GM12878 (cell line): ENCODE measurements around the gene MAGI1. TPM values are rescaled to one million over a fixed set of nuclear protein-coding genes. Genes with fewer than 3 reads are reported as not detected.

Experiments used
- ATAC-seq: fragments of 200-7000 bp; cut with Tn5 transposase; 3 replicates; pipeline ENCODE4 v1.9.1; 2020; ENCODE audit warnings: mild to moderate bottlenecking, moderate library complexity
- BruUV-seq: library from RNA; stranded (reverse); fragments of 400-500 nt; replicated peaks from 2 replicates; lab custom pipeline; 2021; lab: Mats Ljungman, UMichigan
- CTCF ChIA-PET: fragments of 300-600 bp; sonication (Branson Sonifier 250); formaldehyde crosslinking; extraction: SDS; loops from one replicate; lab custom pipeline; 2021; ENCODE audit warnings: inconsistent platforms; lab: Yijun Ruan, JAX
- POLR2A ChIA-PET: fragments of 350-600 bp; formaldehyde crosslinking; extraction: SDS; loops from one replicate; lab custom pipeline; 2021; ENCODE audit warnings: inconsistent platforms; lab: Charles Lee
- RAD21 ChIA-PET: fragments of 300-600 bp; sonication (Branson Sonifier 250); formaldehyde crosslinking; loops from one replicate; lab custom pipeline; 2023; ENCODE audit warnings: antibody characterized with exemption; ENCODE audit not compliant: unreplicated experiment; lab: Charles Lee
- SMC1A ChIA-PET: fragments of 300-600 bp; sonication (Branson Sonifier 250); formaldehyde crosslinking; loops from one replicate; lab custom pipeline; 2023; ENCODE audit not compliant: unreplicated experiment, uncharacterized antibody; lab: Charles Lee
- DNase-seq: peaks from one replicate; pipeline ENCODE4 v3.0.0-alpha.2; 2011; ENCODE audit warnings: low read depth, low spot score
- FAIRE-seq: peaks from 3 replicates; lab custom pipeline; 2011; peaks lifted over from hg19 to GRCh38; lab: Jason Lieb, UNC
- H2AFZ ChIP-seq: 2 replicates; pipeline ENCODE4 v1.6.0; 2011; ENCODE audit warnings: low read depth, low read length, control low read depth; ENCODE audit not compliant: control insufficient read depth
- H3K27ac ChIP-seq: 2 replicates; pipeline ENCODE4 v1.5.1; 2011; ENCODE audit warnings: control low read depth; ENCODE audit not compliant: control insufficient read depth, insufficient read depth
- H3K27me3 ChIP-seq, 2 experiments: replicated peaks in 1 of 2; 2 replicates each; pipeline versions ENCODE4 v1.6.0 to v1.6.1; 2011; ENCODE audit warnings: low read length in 1 of 2; ENCODE audit not compliant: control insufficient read depth in 2 of 2, insufficient read depth in 2 of 2
- H3K36me3 ChIP-seq, 2 experiments: 2 replicates each; pipeline ENCODE4 v1.5.1; 2011; ENCODE audit warnings: low read length in 1 of 2; ENCODE audit not compliant: control insufficient read depth in 2 of 2, insufficient read depth in 2 of 2
- H3K4me1 ChIP-seq: 2 replicates; pipeline ENCODE4 v1.6.1; 2011; ENCODE audit warnings: mild to moderate bottlenecking, low read length, moderate library complexity, mixed read lengths; ENCODE audit not compliant: control insufficient read depth, insufficient read depth
- H3K4me2 ChIP-seq: 2 replicates; pipeline ENCODE4 v1.6.0; 2011; ENCODE audit warnings: control low read depth; ENCODE audit not compliant: control insufficient read depth, insufficient read depth
- H3K4me3 ChIP-seq: fragments of 200-600 bp; sonication (generic); 2 replicates; pipeline ENCODE4 v1.5.1; 2016
- H3K79me2 ChIP-seq: 2 replicates; pipeline ENCODE4 v1.6.0; 2011; ENCODE audit warnings: low read length; ENCODE audit not compliant: control insufficient read depth, insufficient read depth
- H3K9ac ChIP-seq: 2 replicates; pipeline ENCODE4 v1.8.0; 2011; ENCODE audit warnings: low read length, control low read depth, mixed read lengths; ENCODE audit not compliant: control insufficient read depth, insufficient read depth
- H3K9me3 ChIP-seq: replicated peaks from 3 replicates; pipeline ENCODE4 v1.5.1; 2011; ENCODE audit warnings: mild to moderate bottlenecking, low read length; ENCODE audit not compliant: control insufficient read depth, insufficient read depth
- H4K20me1 ChIP-seq: 2 replicates; pipeline ENCODE4 v1.6.0; 2011; ENCODE audit not compliant: control insufficient read depth, insufficient read depth
- BMI1 ChIP-seq: fragments of 450-650 bp; IDR thresholded peaks from 2 replicates; pipeline ENCODE4 v1.6.1; 2016; ENCODE audit warnings: mild to moderate bottlenecking, moderate library complexity, borderline replicate concordance
- CREB1 ChIP-seq: IDR thresholded peaks from 2 replicates; pipeline ENCODE4 v1.6.1; 2012; ENCODE audit warnings: low read depth, mild to moderate bottlenecking, inconsistent platforms
- EED ChIP-seq: sonication (generic); IDR thresholded peaks from 2 replicates; pipeline ENCODE4 v1.6.1; 2016; ENCODE audit warnings: antibody characterized with exemption, low read depth
- HSF1 ChIP-seq: fragments of 150-350 bp; IDR thresholded peaks from 2 replicates; pipeline ENCODE4 v1.6.1; 2014; ENCODE audit warnings: mild to moderate bottlenecking, low read depth, low read length
- NR2C1 ChIP-seq: fragments of 450-650 bp; IDR thresholded peaks from 2 replicates; pipeline ENCODE4 v1.6.1; 2017; ENCODE audit warnings: antibody characterized with exemption, mild to moderate bottlenecking, moderate library complexity
- PKNOX1 ChIP-seq: fragments of 450-650 bp; IDR thresholded peaks from 2 replicates; pipeline ENCODE4 v1.6.1; 2016; ENCODE audit warnings: mild to moderate bottlenecking
- RELA ChIP-seq: fragments of 450-650 bp; IDR thresholded peaks from 2 replicates; pipeline ENCODE4 v1.8.0; 2014; ENCODE audit warnings: borderline replicate concordance; ENCODE audit not compliant: partially characterized antibody
- SMAD1 ChIP-seq: fragments of 450-650 bp; IDR thresholded peaks from 2 replicates; pipeline ENCODE4 v1.6.1; 2018; ENCODE audit warnings: mild to moderate bottlenecking, low read depth; ENCODE audit not compliant: partially characterized antibody
- SREBF2 ChIP-seq: IDR thresholded peaks from 2 replicates; pipeline ENCODE4 v1.6.1; 2012; ENCODE audit warnings: mild to moderate bottlenecking, low read length
- STAT3 ChIP-seq: IDR thresholded peaks from 2 replicates; pipeline ENCODE4 v1.6.1; 2011; ENCODE audit warnings: low read depth, low read length, improper control_type of control experiment
- ZZZ3 ChIP-seq: IDR thresholded peaks from 2 replicates; pipeline ENCODE4 v1.6.1; 2011; ENCODE audit warnings: low read depth; ENCODE audit not compliant: control insufficient read depth, insufficient read length
- WGBS: methylation state at CpG from one replicate; pipeline ENCODE4 v1.1.6; 2016; ENCODE audit warnings: low lambda C conversion rate; ENCODE audit not compliant: insufficient replicate concordance, insufficient coverage; ENCODE audit errors: missing lambda C conversion rate; 5-methylcytosine and 5-hydroxymethylcytosine counted together
- in situ Hi-C: fragments of 300-500 bp; cut with MboI; formaldehyde crosslinking; loops from 9 replicates; pipeline ENCODE4 v1.14.3; 2018; ENCODE audit warnings: mixed read lengths
- intact Hi-C: fragments of 100-400 bp; cut with micrococcal nuclease; formaldehyde crosslinking; loops from one replicate; pipeline ENCODE4 v1.14.2; 2022; ENCODE audit not compliant: unreplicated experiment
- polyA plus RNA-seq, 11 experiments: library from polyadenylated mRNA; depleted of rRNA in 4 of 11; unstranded in 6 of 11; stranded (reverse) in 5 of 11; fragments of >200 nt; fragmentation: Nextera tagmentation in 4 of 11; fragmentation: Illumina TruSeq in 1 of 11; extraction: Ambion mirVana in 4 of 11; extraction: Trizol in 1 of 11; gene quantifications; 1 replicate in 1 of 11; 2 replicates in 10 of 11; pipeline versions ENCODE4 v1.2.1 to v1.2.3, GENCODE V29; 2011 to 2016; ENCODE audit warnings: inconsistent platforms in 2 of 11, missing spikeins in 2 of 11, low read depth in 1 of 11
- total RNA-seq, 4 experiments: library from RNA; depleted of rRNA in 3 of 4; stranded (reverse); fragments of >200 nt in 3 of 4; fragmentation: Illumina TruSeq in 1 of 4; extraction: Trizol in 1 of 4; gene quantifications; 2 replicates each; pipeline versions ENCODE4 v1.2.1 to v1.2.3, GENCODE V29; 2013 to 2021
- TF ChIP-seq, protein P1 (sequence below): fragments of 450-650 bp; IDR thresholded peaks from 2 replicates; pipeline ENCODE4 v1.6.1; 2016; ENCODE audit warnings: mild to moderate bottlenecking, moderate library complexity, borderline replicate concordance
- TF ChIP-seq, protein P2 (sequence below): IDR thresholded peaks from 2 replicates; pipeline ENCODE4 v1.6.1; 2012; ENCODE audit warnings: low read depth, low read length, improper control_type of control experiment

MAGI1 gene
- total and polyA plus RNA-seq, 10 of the 15 experiments (the other 5 are each of a cell fraction or from before 2014, with no cell fraction given) = 0.02 to 3.3 (median 0.29) TPM; not detected in 1

- TF ChIP-seq CREB1 (no peak), ZZZ3 (no peak)
Observed at GRCh38 chr3:65352951-65353350, 685.8 kb downstream of the MAGI1 start (continued).

- no TSS peak for BruUV-seq
- in situ Hi-C loops = no loop called here
- ChIA-PET SMC1A (no interaction called here), CTCF (no interaction called here), RAD21 (no interaction called here), POLR2A (no interaction called here)
- Histone ChIP-seq H3K27me3 (no peaks in the 10 kb centered on the region; a peak in 1 of 4 replicates), H3K9ac (no peak overlapping the region), H3K27ac (no peak overlapping the region), H4K20me1 (no peaks in the 10 kb centered on the region), H2AFZ (no peak overlapping the region), H3K9me3 (no peaks in the 10 kb centered on the region), H3K36me3 (no peaks in the 10 kb centered on the region), H3K4me3 (no peak overlapping the region), H3K4me2 (no peak overlapping the region), H3K79me2 (no peaks in the 10 kb centered on the region), H3K4me1 (no peaks in the 10 kb centered on the region)
- intact Hi-C loops = no loop called here
- FAIRE-seq = no peak
- no peak for ATAC-seq
- no peak for DNase-seq
- WGBS = 4% methylated on average over 4 of the region's 4 CpGs
- TF ChIP-seq HSF1 (no peak), BMI1 (no peak), NR2C1 (no peak), STAT3 (no peak), SREBF2 (no peak), EED (no peak), PKNOX1 (no peak), SMAD1 (no peak), RELA (no peak)
- TF ChIP-seq, protein P1, sequence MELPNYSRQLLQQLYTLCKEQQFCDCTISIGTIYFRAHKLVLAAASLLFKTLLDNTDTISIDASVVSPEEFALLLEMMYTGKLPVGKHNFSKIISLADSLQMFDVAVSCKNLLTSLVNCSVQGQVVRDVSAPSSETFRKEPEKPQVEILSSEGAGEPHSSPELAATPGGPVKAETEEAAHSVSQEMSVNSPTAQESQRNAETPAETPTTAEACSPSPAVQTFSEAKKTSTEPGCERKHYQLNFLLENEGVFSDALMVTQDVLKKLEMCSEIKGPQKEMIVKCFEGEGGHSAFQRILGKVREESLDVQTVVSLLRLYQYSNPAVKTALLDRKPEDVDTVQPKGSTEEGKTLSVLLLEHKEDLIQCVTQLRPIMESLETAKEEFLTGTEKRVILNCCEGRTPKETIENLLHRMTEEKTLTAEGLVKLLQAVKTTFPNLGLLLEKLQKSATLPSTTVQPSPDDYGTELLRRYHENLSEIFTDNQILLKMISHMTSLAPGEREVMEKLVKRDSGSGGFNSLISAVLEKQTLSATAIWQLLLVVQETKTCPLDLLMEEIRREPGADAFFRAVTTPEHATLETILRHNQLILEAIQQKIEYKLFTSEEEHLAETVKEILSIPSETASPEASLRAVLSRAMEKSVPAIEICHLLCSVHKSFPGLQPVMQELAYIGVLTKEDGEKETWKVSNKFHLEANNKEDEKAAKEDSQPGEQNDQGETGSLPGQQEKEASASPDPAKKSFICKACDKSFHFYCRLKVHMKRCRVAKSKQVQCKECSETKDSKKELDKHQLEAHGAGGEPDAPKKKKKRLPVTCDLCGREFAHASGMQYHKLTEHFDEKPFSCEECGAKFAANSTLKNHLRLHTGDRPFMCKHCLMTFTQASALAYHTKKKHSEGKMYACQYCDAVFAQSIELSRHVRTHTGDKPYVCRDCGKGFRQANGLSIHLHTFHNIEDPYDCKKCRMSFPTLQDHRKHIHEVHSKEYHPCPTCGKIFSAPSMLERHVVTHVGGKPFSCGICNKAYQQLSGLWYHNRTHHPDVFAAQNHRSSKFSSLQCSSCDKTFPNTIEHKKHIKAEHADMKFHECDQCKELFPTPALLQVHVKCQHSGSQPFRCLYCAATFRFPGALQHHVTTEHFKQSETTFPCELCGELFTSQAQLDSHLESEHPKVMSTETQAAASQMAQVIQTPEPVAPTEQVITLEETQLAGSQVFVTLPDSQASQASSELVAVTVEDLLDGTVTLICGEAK = no peak
- TF ChIP-seq, protein P2, sequence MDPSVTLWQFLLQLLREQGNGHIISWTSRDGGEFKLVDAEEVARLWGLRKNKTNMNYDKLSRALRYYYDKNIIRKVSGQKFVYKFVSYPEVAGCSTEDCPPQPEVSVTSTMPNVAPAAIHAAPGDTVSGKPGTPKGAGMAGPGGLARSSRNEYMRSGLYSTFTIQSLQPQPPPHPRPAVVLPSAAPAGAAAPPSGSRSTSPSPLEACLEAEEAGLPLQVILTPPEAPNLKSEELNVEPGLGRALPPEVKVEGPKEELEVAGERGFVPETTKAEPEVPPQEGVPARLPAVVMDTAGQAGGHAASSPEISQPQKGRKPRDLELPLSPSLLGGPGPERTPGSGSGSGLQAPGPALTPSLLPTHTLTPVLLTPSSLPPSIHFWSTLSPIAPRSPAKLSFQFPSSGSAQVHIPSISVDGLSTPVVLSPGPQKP = no peak
Observed at GRCh38 chr3:65351753-65352152, 687.0 kb downstream of the MAGI1 start.
